ENCODE results near the gene C2CD4C.
"Not testable (repeated sequence)": the region's sequence is repeated elsewhere in the genome, so short reads cannot be mapped to it uniquely, and the experiment has no call there.

The C2CD4C gene

GRCh38 chr19:428149-428548 lies 19.2 kb upstream of the C2CD4C start:
- Histone ChIP-seq H3K27me3 (ENCODE audit: insufficient read depth, low read length, poor library complexity) (no peaks in the 10 kb centered on the region), H2AFZ (ENCODE audit: low read depth, low read length) (no peak overlapping the region), H3K79me2 (ENCODE audit: insufficient read depth, low read length) (no peaks in the 10 kb centered on the region), H3K27ac (ENCODE audit: low read length) (no peak overlapping the region), H3K4me1 (ENCODE audit: insufficient read depth, low read length) (no peaks in the 10 kb centered on the region), H3K4me3 (ENCODE audit: low read depth in 1 of 2, low read length in 2 of 2) (no peak overlapping the region), H4K20me1 (ENCODE audit: insufficient read depth, low read length) (no peaks in the 10 kb centered on the region), H3K4me2 (ENCODE audit: insufficient read depth, low read length) (no peak overlapping the region), H3K9me3 (ENCODE audit: insufficient read depth, low read length, severe bottlenecking) (no peaks in the 10 kb centered on the region), H3K9ac (ENCODE audit: low read depth, low read length) (no peak overlapping the region), H3K36me3 (ENCODE audit: insufficient read depth, low read length) (no peaks in the 10 kb centered on the region)
- DNase-seq (no peak), ATAC-seq (ENCODE audit: insufficient read depth, low read depth) (no peak)
- TF ChIP-seq EZH2 (IDR thresholded peaks at IDR 0.05; ENCODE audit: borderline replicate concordance, low read depth, low read length, severe bottlenecking): no peak
- no peak for TF ChIP-seq CTCF (IDR thresholded peaks at IDR 0.05; ENCODE audit: borderline replicate concordance, extremely low read depth, low read length, poor library complexity, severe bottlenecking)

GRCh38 chr19:427675-428074 lies 18.7 kb upstream of the C2CD4C start:
- H3K9ac ChIP-seq (ENCODE audit: low read depth, low read length); H3K4me2 ChIP-seq (ENCODE audit: insufficient read depth, low read length): not testable (repeated sequence)

DNA sequence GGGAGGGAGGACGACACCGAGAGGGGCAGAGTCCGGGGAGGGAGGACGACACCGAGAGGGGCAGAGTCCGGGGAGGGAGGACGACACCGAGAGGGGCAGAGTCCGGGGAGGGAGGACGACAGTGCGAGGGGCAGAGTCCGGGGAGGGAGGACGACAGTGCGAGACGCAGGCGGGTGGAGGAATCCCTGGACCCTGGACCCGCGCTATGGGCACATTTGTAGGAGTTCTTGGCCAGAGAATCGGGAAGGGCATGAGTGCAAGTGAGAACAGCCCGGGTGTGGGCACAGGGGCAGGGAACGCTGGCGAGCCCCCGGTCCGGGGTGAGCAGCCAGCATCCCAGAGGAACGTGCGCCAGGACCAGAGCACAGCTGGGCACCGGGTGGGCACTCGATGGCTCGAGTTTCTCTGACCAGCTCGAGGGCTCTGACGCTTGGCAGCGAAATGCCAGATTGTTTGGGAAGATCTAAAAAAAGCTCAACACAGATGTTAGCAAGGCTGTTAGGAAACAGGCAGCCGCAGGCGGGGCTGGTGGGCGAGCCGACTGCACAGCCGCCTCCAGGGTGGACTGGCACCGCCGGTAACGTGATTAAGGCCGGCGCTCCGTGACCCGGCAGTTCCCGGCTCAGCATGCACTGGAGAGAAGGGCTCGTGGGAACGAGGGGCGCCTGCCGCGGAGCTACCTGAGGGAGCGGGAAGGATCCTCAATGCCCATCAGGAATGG lies 17.9 kb upstream of the C2CD4C start:
- Histone ChIP-seq H3K4me2 (ENCODE audit: insufficient read depth, low read length) (no peak overlapping the region), H3K27me3 (ENCODE audit: insufficient read depth, low read length, poor library complexity) (no peaks in the 10 kb centered on the region), H3K9ac (ENCODE audit: low read depth, low read length) (no peak overlapping the region), H2AFZ (ENCODE audit: low read depth, low read length) (no peak overlapping the region), H3K4me1 (ENCODE audit: insufficient read depth, low read length) (no peaks in the 10 kb centered on the region), H4K20me1 (ENCODE audit: insufficient read depth, low read length) (no peaks in the 10 kb centered on the region), H3K27ac (ENCODE audit: low read length) (no peak overlapping the region), H3K79me2 (ENCODE audit: insufficient read depth, low read length) (no peaks in the 10 kb centered on the region), H3K36me3 (ENCODE audit: insufficient read depth, low read length) (no peaks in the 10 kb centered on the region), H3K4me3 (ENCODE audit: low read depth in 1 of 2, low read length in 2 of 2) (no peak overlapping the region), H3K9me3 (ENCODE audit: insufficient read depth, low read length, severe bottlenecking) (no peaks in the 10 kb centered on the region)
- TF ChIP-seq EZH2 (IDR thresholded peaks at IDR 0.05; ENCODE audit: borderline replicate concordance, low read depth, low read length, severe bottlenecking) (no peak), CTCF (IDR thresholded peaks at IDR 0.05; ENCODE audit: borderline replicate concordance, extremely low read depth, low read length, poor library complexity, severe bottlenecking) (no peak)
- ATAC-seq (ENCODE audit: insufficient read depth, low read depth) (no peak), DNase-seq (no peak)

More at GRCh38 chr19:427675-428074, 18.7 kb upstream of the C2CD4C start:
- H4K20me1 ChIP-seq (ENCODE audit: insufficient read depth, low read length); H3K4me3 ChIP-seq (ENCODE audit: low read depth in 1 of 2, low read length in 2 of 2); H3K27ac ChIP-seq (ENCODE audit: low read length); ATAC-seq (ENCODE audit: insufficient read depth, low read depth); H3K36me3 ChIP-seq (ENCODE audit: insufficient read depth, low read length); H3K79me2 ChIP-seq (ENCODE audit: insufficient read depth, low read length); H3K9me3 ChIP-seq (ENCODE audit: insufficient read depth, low read length, severe bottlenecking); H3K4me1 ChIP-seq (ENCODE audit: insufficient read depth, low read length); H2AFZ ChIP-seq (ENCODE audit: low read depth, low read length); DNase-seq; H3K27me3 ChIP-seq (ENCODE audit: insufficient read depth, low read length, poor library complexity): not testable (repeated sequence)

GRCh38 chr19:425056-425455 lies 16.1 kb upstream of the C2CD4C start:
- H3K27ac ChIP-seq (ENCODE audit: low read length): no peak overlapping the region
- no peaks in the 10 kb centered on the region for H3K79me2 ChIP-seq (ENCODE audit: insufficient read depth, low read length)
- H2AFZ ChIP-seq (ENCODE audit: low read depth, low read length): no peak overlapping the region
- no peaks in the 10 kb centered on the region for H4K20me1 ChIP-seq (ENCODE audit: insufficient read depth, low read length)
- TF ChIP-seq EZH2 (IDR thresholded peaks at IDR 0.05; ENCODE audit: borderline replicate concordance, low read depth, low read length, severe bottlenecking): no peak
- no peak for TF ChIP-seq CTCF (IDR thresholded peaks at IDR 0.05; ENCODE audit: borderline replicate concordance, extremely low read depth, low read length, poor library complexity, severe bottlenecking)
- no peak overlapping the region for H3K4me2 ChIP-seq (ENCODE audit: insufficient read depth, low read length)
- no peaks in the 10 kb centered on the region for H3K27me3 ChIP-seq (ENCODE audit: insufficient read depth, low read length, poor library complexity)
- no peak for DNase-seq
- H3K9me3 ChIP-seq (ENCODE audit: insufficient read depth, low read length, severe bottlenecking): no peaks in the 10 kb centered on the region
- H3K4me3 ChIP-seq (ENCODE audit: low read depth in 1 of 2, low read length in 2 of 2): no peak overlapping the region
- H3K4me1 ChIP-seq (ENCODE audit: insufficient read depth, low read length): no peaks in the 10 kb centered on the region
- no peak overlapping the region for H3K9ac ChIP-seq (ENCODE audit: low read depth, low read length)
- ATAC-seq (ENCODE audit: insufficient read depth, low read depth): no peak
- no peaks in the 10 kb centered on the region for H3K36me3 ChIP-seq (ENCODE audit: insufficient read depth, low read length)
